GM12878 (cell line): ENCODE data around the gene KIF20B. TPM values are rescaled to one million over a fixed set of nuclear protein-coding genes. Genes with fewer than 3 reads are reported as not detected.

Source experiments
- ATAC-seq: fragments of 200-7000 bp; cut with Tn5 transposase; 3 replicates; pipeline ENCODE4 v1.9.1; 2020; ENCODE audit warnings: mild to moderate bottlenecking, moderate library complexity
- BruUV-seq: library from RNA; stranded (reverse); fragments of 400-500 nt; replicated peaks from 2 replicates; lab custom pipeline; 2021; lab: Mats Ljungman, UMichigan
- CTCF ChIA-PET: fragments of 300-600 bp; sonication (Branson Sonifier 250); formaldehyde crosslinking; extraction: SDS; loops from one replicate; lab custom pipeline; 2021; ENCODE audit warnings: inconsistent platforms; lab: Yijun Ruan, JAX
- POLR2A ChIA-PET: fragments of 350-600 bp; formaldehyde crosslinking; extraction: SDS; loops from one replicate; lab custom pipeline; 2021; ENCODE audit warnings: inconsistent platforms; lab: Charles Lee
- RAD21 ChIA-PET: fragments of 300-600 bp; sonication (Branson Sonifier 250); formaldehyde crosslinking; loops from one replicate; lab custom pipeline; 2023; ENCODE audit warnings: antibody characterized with exemption; ENCODE audit not compliant: unreplicated experiment; lab: Charles Lee
- SMC1A ChIA-PET: fragments of 300-600 bp; sonication (Branson Sonifier 250); formaldehyde crosslinking; loops from one replicate; lab custom pipeline; 2023; ENCODE audit not compliant: unreplicated experiment, uncharacterized antibody; lab: Charles Lee
- DNase-seq: peaks from one replicate; pipeline ENCODE4 v3.0.0-alpha.2; 2011; ENCODE audit warnings: low read depth, low spot score
- FAIRE-seq: peaks from 3 replicates; lab custom pipeline; 2011; peaks lifted over from hg19 to GRCh38; lab: Jason Lieb, UNC
- H2AFZ ChIP-seq: 2 replicates; pipeline ENCODE4 v1.6.0; 2011; ENCODE audit warnings: low read depth, low read length, control low read depth; ENCODE audit not compliant: control insufficient read depth
- H3K27ac ChIP-seq: 2 replicates; pipeline ENCODE4 v1.5.1; 2011; ENCODE audit warnings: control low read depth; ENCODE audit not compliant: control insufficient read depth, insufficient read depth
- H3K27me3 ChIP-seq, 2 experiments: replicated peaks in 1 of 2; 2 replicates each; pipeline versions ENCODE4 v1.6.0 to v1.6.1; 2011; ENCODE audit warnings: low read length in 1 of 2; ENCODE audit not compliant: control insufficient read depth in 2 of 2, insufficient read depth in 2 of 2
- H3K36me3 ChIP-seq, 2 experiments: 2 replicates each; pipeline ENCODE4 v1.5.1; 2011; ENCODE audit warnings: low read length in 1 of 2; ENCODE audit not compliant: control insufficient read depth in 2 of 2, insufficient read depth in 2 of 2
- H3K4me1 ChIP-seq: 2 replicates; pipeline ENCODE4 v1.6.1; 2011; ENCODE audit warnings: mild to moderate bottlenecking, low read length, moderate library complexity, mixed read lengths; ENCODE audit not compliant: control insufficient read depth, insufficient read depth
- H3K4me2 ChIP-seq: 2 replicates; pipeline ENCODE4 v1.6.0; 2011; ENCODE audit warnings: control low read depth; ENCODE audit not compliant: control insufficient read depth, insufficient read depth
- H3K4me3 ChIP-seq: fragments of 200-600 bp; sonication (generic); 2 replicates; pipeline ENCODE4 v1.5.1; 2016
- H3K79me2 ChIP-seq: 2 replicates; pipeline ENCODE4 v1.6.0; 2011; ENCODE audit warnings: low read length; ENCODE audit not compliant: control insufficient read depth, insufficient read depth
- H3K9ac ChIP-seq: 2 replicates; pipeline ENCODE4 v1.8.0; 2011; ENCODE audit warnings: low read length, control low read depth, mixed read lengths; ENCODE audit not compliant: control insufficient read depth, insufficient read depth
- H3K9me3 ChIP-seq: replicated peaks from 3 replicates; pipeline ENCODE4 v1.5.1; 2011; ENCODE audit warnings: mild to moderate bottlenecking, low read length; ENCODE audit not compliant: control insufficient read depth, insufficient read depth
- H4K20me1 ChIP-seq: 2 replicates; pipeline ENCODE4 v1.6.0; 2011; ENCODE audit not compliant: control insufficient read depth, insufficient read depth
- BHLHE40 ChIP-seq, 2 experiments: fragments of 450-650 bp in 1 of 2; IDR thresholded peaks; 2 replicates each; pipeline ENCODE4 v1.6.1; 2011 to 2017; ENCODE audit warnings: low read depth in 2 of 2, borderline replicate concordance in 1 of 2, improper control_type of control experiment in 1 of 2, low read length in 1 of 2, mild to moderate bottlenecking in 1 of 2
- CBFB ChIP-seq: IDR thresholded peaks from 2 replicates; pipeline ENCODE4 v1.6.1; 2016; ENCODE audit warnings: antibody characterized with exemption, low read depth
- CTCF ChIP-seq, 3 experiments: IDR thresholded peaks in 2 of 3; conservative IDR thresholded peaks in 1 of 3; 2 replicates each; pipeline ENCODE4 v1.5.1; 2011; ENCODE audit warnings: low read depth in 3 of 3, low read length in 3 of 3, mild to moderate bottlenecking in 3 of 3, control low read depth in 2 of 3, moderate library complexity in 2 of 3, inconsistent platforms in 1 of 3, mixed read lengths in 1 of 3; ENCODE audit not compliant: control insufficient read depth in 2 of 3, insufficient read depth in 1 of 3; ENCODE audit errors: extremely low read depth in 1 of 3
- GATAD2B ChIP-seq: fragments of 450-650 bp; conservative IDR thresholded peaks from 2 replicates; pipeline ENCODE4 v1.6.1; 2017; ENCODE audit warnings: low read depth, mild to moderate bottlenecking, moderate library complexity
- HCFC1 ChIP-seq: fragments of 150-350 bp; IDR thresholded peaks from 2 replicates; pipeline ENCODE4 v1.6.1; 2014; ENCODE audit warnings: low read length
- IRF4 ChIP-seq: IDR thresholded peaks from 2 replicates; pipeline ENCODE4 v1.6.1; 2011; ENCODE audit warnings: low read depth, low read length
- MAX ChIP-seq: IDR thresholded peaks from 2 replicates; pipeline ENCODE4 v1.6.1; 2012; ENCODE audit warnings: low read depth, low read length, improper control_type of control experiment
- NBN ChIP-seq: fragments of 450-650 bp; IDR thresholded peaks from 2 replicates; pipeline ENCODE4 v1.6.1; 2016
- TCF12 ChIP-seq: IDR thresholded peaks from 2 replicates; pipeline ENCODE4 v1.6.1; 2011; ENCODE audit warnings: low read depth, mild to moderate bottlenecking, low read length
- WRNIP1 ChIP-seq: IDR thresholded peaks from 2 replicates; pipeline ENCODE4 v1.6.1; 2011; ENCODE audit warnings: low read depth, low read length, improper control_type of control experiment, borderline replicate concordance
- ZBED1 ChIP-seq: IDR thresholded peaks from 2 replicates; pipeline ENCODE4 v1.6.1; 2016; ENCODE audit warnings: borderline replicate concordance
- ZBTB33 ChIP-seq: fragments of 450-650 bp; IDR thresholded peaks from 2 replicates; pipeline ENCODE4 v1.6.1; 2017; ENCODE audit warnings: mild to moderate bottlenecking
- ZZZ3 ChIP-seq: IDR thresholded peaks from 2 replicates; pipeline ENCODE4 v1.6.1; 2011; ENCODE audit warnings: low read depth; ENCODE audit not compliant: control insufficient read depth, insufficient read length
- WGBS: methylation state at CpG from one replicate; pipeline ENCODE4 v1.1.6; 2016; ENCODE audit warnings: low lambda C conversion rate; ENCODE audit not compliant: insufficient replicate concordance, insufficient coverage; ENCODE audit errors: missing lambda C conversion rate; 5-methylcytosine and 5-hydroxymethylcytosine counted together
- in situ Hi-C: fragments of 300-500 bp; cut with MboI; formaldehyde crosslinking; loops from 9 replicates; pipeline ENCODE4 v1.14.3; 2018; ENCODE audit warnings: mixed read lengths
- intact Hi-C: fragments of 100-400 bp; cut with micrococcal nuclease; formaldehyde crosslinking; loops from one replicate; pipeline ENCODE4 v1.14.2; 2022; ENCODE audit not compliant: unreplicated experiment
- polyA plus RNA-seq, 11 experiments: library from polyadenylated mRNA; depleted of rRNA in 4 of 11; unstranded in 6 of 11; stranded (reverse) in 5 of 11; fragments of >200 nt; fragmentation: Nextera tagmentation in 4 of 11; fragmentation: Illumina TruSeq in 1 of 11; extraction: Ambion mirVana in 4 of 11; extraction: Trizol in 1 of 11; gene quantifications; 1 replicate in 1 of 11; 2 replicates in 10 of 11; pipeline versions ENCODE4 v1.2.1 to v1.2.3, GENCODE V29; 2011 to 2016; ENCODE audit warnings: inconsistent platforms in 2 of 11, missing spikeins in 2 of 11, low read depth in 1 of 11
- total RNA-seq, 4 experiments: library from RNA; depleted of rRNA in 3 of 4; stranded (reverse); fragments of >200 nt in 3 of 4; fragmentation: Illumina TruSeq in 1 of 4; extraction: Trizol in 1 of 4; gene quantifications; 2 replicates each; pipeline versions ENCODE4 v1.2.1 to v1.2.3, GENCODE V29; 2013 to 2021

Gene KIF20B
- total and polyA plus RNA-seq, 10 of the 15 experiments (the other 5 are each of a cell fraction or from before 2014, with no cell fraction given) = 15.6 to 67.7 (median 44.3) TPM

GRCh38 chr10:89745903-89746302, 44.5 kb downstream of the KIF20B start:
- SMC1A ChIA-PET = interaction anchor here (1.7 kb wide), 1 partner anchor 10 kb away, joined by 5 read pairs; no protein-coding TSS in a partner anchor
- no peak for FAIRE-seq

More at GRCh38 chr10:89745903-89746302, 44.5 kb downstream of the KIF20B start:
- no peak for TF ChIP-seq WRNIP1
- TF ChIP-seq IRF4 = no peak
- no peak for TF ChIP-seq ZBTB33
- no peak for TF ChIP-seq MAX
- no peak for TF ChIP-seq CTCF (IDR thresholded peaks at IDR 0.05 in 2 of 3, conservative IDR thresholded peaks at IDR 0.05 in 1 of 3; ENCODE audit: control insufficient read depth in 2 of 3, extremely low read depth in 1 of 3, insufficient read depth in 1 of 3, low read depth in 3 of 3, low read length in 3 of 3)
- TF ChIP-seq GATAD2B = no peak
- no peak for TF ChIP-seq NBN
- TF ChIP-seq HCFC1 = no peak
- TF ChIP-seq BHLHE40 (IDR thresholded peaks at IDR 0.05; ENCODE audit: borderline replicate concordance in 1 of 2, low read depth in 2 of 2, low read length in 1 of 2) = no peak
- TF ChIP-seq CBFB = no peak
- TF ChIP-seq ZBED1 = no peak
- TF ChIP-seq ZZZ3 = no peak
- TF ChIP-seq TCF12 = no peak
- H3K4me3 ChIP-seq = no peak overlapping the region
- DNase-seq = no peak
- no peak overlapping the region for H3K9ac ChIP-seq
- H3K9me3 ChIP-seq = no peaks in the 10 kb centered on the region
- no peak overlapping the region for H3K27ac ChIP-seq
- intact Hi-C loops (no loop called here), in situ Hi-C loops (no loop called here)
- no peak for ATAC-seq
- BruUV-seq = no TSS peak
- H3K79me2 ChIP-seq = no peaks in the 10 kb centered on the region
- CTCF ChIA-PET = interaction anchor here (0.6 to 1.0 kb wide), 3 partner anchors 102 to 949 kb away, joined by 3 to 4 read pairs (median 3); no protein-coding TSS in a partner anchor
- H3K4me1 ChIP-seq = no peaks in the 10 kb centered on the region
- POLR2A ChIA-PET = no interaction called here
- no peak overlapping the region for H2AFZ ChIP-seq
- H3K36me3 ChIP-seq = peaks cover 7 to 18% of the 10 kb centered on the region in 2 experiments
- WGBS = 91% methylated on average over 7 of the region's 7 CpGs
- RAD21 ChIA-PET = no interaction called here
- H3K4me2 ChIP-seq = no peak overlapping the region
- H3K27me3 ChIP-seq = no peaks in the 10 kb centered on the region
- no peaks in the 10 kb centered on the region for H4K20me1 ChIP-seq
